Measurements from ENCODE around the gene HECTD2.
A peak's percentile ranks its signal among the peaks of the same experiment; 100 is the strongest.

Gene HECTD2

DNA sequence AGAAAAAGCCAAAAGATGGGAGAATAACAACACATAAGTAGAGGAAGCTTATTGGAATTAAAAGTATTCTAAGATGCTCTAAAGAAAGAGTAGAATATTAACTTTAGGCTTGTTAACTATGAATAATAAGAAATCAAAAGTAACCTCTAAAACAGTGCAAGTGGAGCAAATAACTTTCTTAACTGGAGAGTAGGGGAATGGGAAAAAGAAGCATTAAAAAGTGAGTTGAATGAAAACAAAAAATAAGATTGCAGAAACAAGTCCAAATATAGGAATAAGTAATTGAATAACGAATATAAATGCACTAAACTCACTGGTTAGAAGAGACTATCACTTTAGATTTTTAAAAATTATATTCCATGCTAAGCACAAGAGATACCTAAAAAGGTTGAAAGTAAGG, 63.9 kb downstream of the HECTD2 start:
- DNase-seq (ENCODE audit: low spot score): no peak
- TF ChIP-seq, protein P1, sequence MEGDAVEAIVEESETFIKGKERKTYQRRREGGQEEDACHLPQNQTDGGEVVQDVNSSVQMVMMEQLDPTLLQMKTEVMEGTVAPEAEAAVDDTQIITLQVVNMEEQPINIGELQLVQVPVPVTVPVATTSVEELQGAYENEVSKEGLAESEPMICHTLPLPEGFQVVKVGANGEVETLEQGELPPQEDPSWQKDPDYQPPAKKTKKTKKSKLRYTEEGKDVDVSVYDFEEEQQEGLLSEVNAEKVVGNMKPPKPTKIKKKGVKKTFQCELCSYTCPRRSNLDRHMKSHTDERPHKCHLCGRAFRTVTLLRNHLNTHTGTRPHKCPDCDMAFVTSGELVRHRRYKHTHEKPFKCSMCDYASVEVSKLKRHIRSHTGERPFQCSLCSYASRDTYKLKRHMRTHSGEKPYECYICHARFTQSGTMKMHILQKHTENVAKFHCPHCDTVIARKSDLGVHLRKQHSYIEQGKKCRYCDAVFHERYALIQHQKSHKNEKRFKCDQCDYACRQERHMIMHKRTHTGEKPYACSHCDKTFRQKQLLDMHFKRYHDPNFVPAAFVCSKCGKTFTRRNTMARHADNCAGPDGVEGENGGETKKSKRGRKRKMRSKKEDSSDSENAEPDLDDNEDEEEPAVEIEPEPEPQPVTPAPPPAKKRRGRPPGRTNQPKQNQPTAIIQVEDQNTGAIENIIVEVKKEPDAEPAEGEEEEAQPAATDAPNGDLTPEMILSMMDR (IDR thresholded peaks at IDR 0.05): no peak
- H3K4me3 ChIP-seq: no peak overlapping the region
- H3K27ac ChIP-seq: no peak overlapping the region

DNA sequence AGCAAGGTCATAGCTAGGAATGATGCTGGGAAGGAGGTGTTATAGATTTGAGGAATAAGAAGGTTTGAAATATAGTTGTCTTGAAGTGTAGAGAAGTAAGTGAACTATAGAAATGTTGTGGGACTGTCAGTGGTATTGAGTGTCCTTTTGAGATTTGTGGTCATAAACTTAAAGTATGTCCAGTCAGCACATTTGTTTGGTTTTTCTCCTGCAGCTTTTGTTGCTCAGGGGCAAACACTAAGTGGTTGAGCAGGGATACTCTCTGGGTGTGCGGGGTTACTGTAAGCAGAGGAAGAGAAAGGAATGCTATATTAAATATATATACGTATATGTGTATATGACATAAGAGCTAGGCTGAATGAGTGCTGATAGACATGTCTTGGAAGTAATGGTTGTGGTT, 67.1 kb downstream of the HECTD2 start:
- TF ChIP-seq, protein P1 (IDR thresholded peaks at IDR 0.05): no peak
- no peak for DNase-seq (ENCODE audit: low spot score)
- no peak overlapping the region for H3K27ac ChIP-seq
- no peak overlapping the region for H3K4me3 ChIP-seq

DNA sequence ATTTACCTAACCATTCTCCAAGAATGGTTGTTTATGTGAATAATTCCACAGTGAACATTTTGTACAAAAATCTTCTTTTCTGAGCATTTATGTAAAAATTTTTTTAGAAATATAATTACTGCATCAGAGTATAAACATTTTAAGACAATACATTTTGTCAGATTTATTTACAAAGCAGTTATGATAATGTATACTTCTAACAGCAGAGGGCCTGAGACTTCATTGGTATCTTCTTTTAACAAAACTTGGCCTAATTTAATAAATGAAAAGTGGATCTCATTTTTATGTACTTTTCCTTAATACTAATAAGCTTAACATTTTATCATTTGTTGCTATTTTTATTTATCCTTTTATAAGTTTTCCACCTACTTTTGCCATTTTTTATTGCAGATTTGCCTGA, 69.4 kb downstream of the HECTD2 start:
- Histone ChIP-seq H3K4me3 (no peak overlapping the region), H3K27ac (no peak overlapping the region)
- no peak for DNase-seq (ENCODE audit: low spot score)
- TF ChIP-seq, protein P1 (IDR thresholded peaks at IDR 0.05): no peak

DNA sequence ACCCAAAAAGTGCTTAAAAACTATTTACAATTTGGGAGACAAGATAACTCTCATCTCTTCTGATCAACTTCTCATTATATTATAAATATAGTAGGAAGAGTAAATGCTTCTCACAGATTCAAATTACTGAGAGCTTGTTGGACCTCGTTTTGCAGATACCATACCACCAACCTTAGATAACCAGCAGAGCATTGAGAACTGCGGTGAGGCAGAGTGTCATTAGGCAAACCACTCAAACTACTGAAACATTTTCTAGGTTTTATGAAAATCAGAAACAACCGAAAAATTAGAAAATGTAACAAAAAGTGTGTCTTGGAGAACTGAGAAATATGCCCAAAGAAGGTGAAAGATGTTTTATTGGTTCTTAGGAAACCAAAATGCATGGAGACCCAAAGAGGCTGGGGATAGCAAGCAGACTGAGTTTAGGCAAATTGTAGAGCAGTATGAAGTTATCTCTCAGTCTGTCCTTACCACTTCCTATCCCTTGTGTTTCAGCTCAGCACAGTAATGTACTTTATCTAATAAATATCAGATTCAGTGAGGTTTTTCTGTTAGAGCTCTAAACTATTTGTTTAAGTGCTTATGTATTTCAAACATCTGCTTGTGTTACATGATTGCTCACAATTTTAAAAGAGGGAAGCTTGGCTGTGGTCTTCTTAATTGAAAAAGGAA, 77.9 kb downstream of the HECTD2 start:
- Histone ChIP-seq H3K27ac (no peak overlapping the region), H3K4me3 (no peak overlapping the region)
- DNase-seq (ENCODE audit: low spot score): no peak
- TF ChIP-seq, protein P1 (IDR thresholded peaks at IDR 0.05): no peak

DNA sequence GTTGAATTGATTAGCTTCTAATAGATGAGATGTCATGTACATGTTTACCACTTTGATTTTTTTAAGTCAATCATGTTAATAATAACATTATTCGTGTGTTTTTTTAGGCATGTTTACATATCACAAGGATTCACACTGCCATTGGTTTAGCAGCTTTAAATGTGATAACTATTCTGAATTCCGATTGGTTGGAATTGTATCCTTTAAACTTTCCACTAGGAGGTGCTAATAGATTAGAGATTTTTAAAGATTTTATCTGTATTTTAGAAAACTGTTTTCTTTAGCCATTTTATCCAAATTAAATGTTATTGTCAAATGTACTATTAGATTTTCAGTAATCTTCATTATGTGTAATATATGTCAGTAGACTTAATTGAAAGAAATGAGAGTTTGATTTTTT, 83.2 kb downstream of the HECTD2 start:
- Histone ChIP-seq H3K27ac (no peak overlapping the region), H3K4me3 (no peak overlapping the region)
- TF ChIP-seq, protein P1 (IDR thresholded peaks at IDR 0.05): peak; percentile 37
- no peak for DNase-seq (ENCODE audit: low spot score)

DNA sequence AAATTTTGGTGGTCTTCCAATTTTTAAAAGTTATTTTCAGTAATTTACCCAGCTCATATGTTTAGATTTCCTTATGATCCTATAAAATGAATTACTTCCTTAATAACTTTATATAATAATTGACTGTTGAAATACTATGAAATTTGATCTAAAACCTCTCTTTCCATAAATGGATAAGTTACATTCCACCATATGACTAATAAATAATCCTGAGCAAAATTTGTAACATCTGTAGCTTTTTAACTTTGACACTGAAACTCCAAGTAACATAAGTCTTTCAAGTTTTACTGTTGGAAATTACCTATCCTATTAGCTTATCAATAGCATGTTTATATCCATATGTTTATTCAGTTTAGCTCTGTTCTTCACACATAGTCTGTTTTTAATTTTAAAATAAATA, 85.3 kb downstream of the HECTD2 start:
- Histone ChIP-seq H3K27ac (no peak overlapping the region), H3K4me3 (no peak overlapping the region)
- TF ChIP-seq, protein P1 (IDR thresholded peaks at IDR 0.05): no peak
- DNase-seq (ENCODE audit: low spot score): no peak

DNA sequence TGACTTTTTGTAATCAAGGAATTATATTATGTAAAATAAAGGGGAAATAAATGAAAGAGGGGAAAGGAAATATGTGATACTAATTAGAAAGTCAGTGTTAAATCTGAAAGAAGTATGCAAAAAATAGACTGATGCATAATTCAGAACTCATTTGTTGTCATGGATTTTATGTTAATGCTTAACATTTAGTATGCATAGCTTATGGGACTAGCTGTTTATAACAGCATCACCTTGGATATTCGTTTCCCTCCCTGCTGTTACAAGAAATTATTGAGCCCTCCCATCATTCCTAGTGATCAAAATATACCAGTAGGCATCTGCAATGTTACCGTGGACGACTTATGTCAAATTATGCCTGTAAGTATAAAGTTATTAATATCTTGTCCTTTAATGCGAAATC, 85.9 kb downstream of the HECTD2 start:
- Histone ChIP-seq H3K4me3 (no peak overlapping the region), H3K27ac (no peak overlapping the region)
- TF ChIP-seq, protein P1 (IDR thresholded peaks at IDR 0.05): no peak
- no peak for DNase-seq (ENCODE audit: low spot score)

Data from coronary artery (tissue), 2 donors.